ENCODE results near the gene FRZB. TPM values are rescaled to one million over a fixed set of nuclear protein-coding genes. Genes with fewer than 3 reads are reported as not detected.

FRZB gene
- total and polyA plus RNA-seq, 2 of the 13 experiments (the other 11 are each of a cell fraction or from before 2014, with no cell fraction given) = 0.04 to 1.2 TPM

- TF ChIP-seq, protein P1, sequence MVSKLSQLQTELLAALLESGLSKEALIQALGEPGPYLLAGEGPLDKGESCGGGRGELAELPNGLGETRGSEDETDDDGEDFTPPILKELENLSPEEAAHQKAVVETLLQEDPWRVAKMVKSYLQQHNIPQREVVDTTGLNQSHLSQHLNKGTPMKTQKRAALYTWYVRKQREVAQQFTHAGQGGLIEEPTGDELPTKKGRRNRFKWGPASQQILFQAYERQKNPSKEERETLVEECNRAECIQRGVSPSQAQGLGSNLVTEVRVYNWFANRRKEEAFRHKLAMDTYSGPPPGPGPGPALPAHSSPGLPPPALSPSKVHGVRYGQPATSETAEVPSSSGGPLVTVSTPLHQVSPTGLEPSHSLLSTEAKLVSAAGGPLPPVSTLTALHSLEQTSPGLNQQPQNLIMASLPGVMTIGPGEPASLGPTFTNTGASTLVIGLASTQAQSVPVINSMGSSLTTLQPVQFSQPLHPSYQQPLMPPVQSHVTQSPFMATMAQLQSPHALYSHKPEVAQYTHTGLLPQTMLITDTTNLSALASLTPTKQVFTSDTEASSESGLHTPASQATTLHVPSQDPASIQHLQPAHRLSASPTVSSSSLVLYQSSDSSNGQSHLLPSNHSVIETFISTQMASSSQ (IDR thresholded peaks at IDR 0.05; ENCODE audit: low read depth) = no peak
- TF ChIP-seq, protein P1 (CRISPR knock-in tag; IDR thresholded peaks at IDR 0.05; ENCODE audit: borderline replicate concordance) = no peak
- TF ChIP-seq DMAP1 (CRISPR knock-in tag; IDR thresholded peaks at IDR 0.05) = no peak
These were observed 20.7 kb upstream of the FRZB start (continued) for GRCh38 chr2:182887093-182887492.

GRCh38 chr2:182885771-182886170, 19.3 kb upstream of the FRZB start:
- H3K9me3 ChIP-seq (ENCODE audit: low read length) = no peaks in the 10 kb centered on the region
- no peak overlapping the region for H3K4me2 ChIP-seq (ENCODE audit: low read depth, low read length)
- no peak for FAIRE-seq
- no peaks in the 10 kb centered on the region for H3K36me3 ChIP-seq (replicated peaks in 1 of 2; ENCODE audit: control insufficient read depth in 1 of 2, insufficient read depth in 2 of 2, low read length in 2 of 2)
- no peaks in the 10 kb centered on the region for H4K20me1 ChIP-seq (ENCODE audit: insufficient read depth, low read length)
- ChIA-PET CTCF (ENCODE audit: low intra/inter-chr PET ratio, low total read pairs) (no interaction called here), POLR2A (no interaction called here)
- DNase-seq (ENCODE audit: low spot score) = no peak
- intact Hi-C loops (cut with micrococcal nuclease; ENCODE audit: unreplicated experiment) (no loop called here), in situ Hi-C loops (cut with HindIII; ENCODE audit: extremely low pct_ligation_motif_present, low pct_unique_long_range_greater_than_20kb) (no loop called here)
- BruUV-seq (replicated peaks) = no TSS peak
- no peak overlapping the region for H3K9ac ChIP-seq (ENCODE audit: insufficient read depth, low read depth, low read length)
- no peaks in the 10 kb centered on the region for H3K27me3 ChIP-seq (ENCODE audit: control insufficient read depth in 1 of 2, insufficient read depth in 2 of 2, low read length in 2 of 2)
- H2AFZ ChIP-seq (ENCODE audit: low read length) = no peak overlapping the region
- no peak for TF ChIP-seq TRIM24 (CRISPR knock-in tag; IDR thresholded peaks at IDR 0.05)
- peak; percentile 73 for TF ChIP-seq CREB1 (IDR thresholded peaks at IDR 0.05)
- no peak for TF ChIP-seq CREB1 (CRISPR knock-in tag; IDR thresholded peaks at IDR 0.05)
- peak; percentile 39; the same call in 1 of the 2 replicates for TF ChIP-seq ATF7 (IDR thresholded peaks at IDR 0.05)
- TF ChIP-seq ATF7 (CRISPR knock-in tag; IDR thresholded peaks at IDR 0.05) = no peak
- H3K4me3 ChIP-seq (replicated peaks in 1 of 3; ENCODE audit: insufficient read depth in 1 of 3, low read depth in 2 of 3, low read length in 3 of 3) = no peak overlapping the region
- ATAC-seq = no peak
- no peaks in the 10 kb centered on the region for H3K79me2 ChIP-seq (ENCODE audit: insufficient read depth, low read length)
- H3K4me1 ChIP-seq (ENCODE audit: insufficient read depth, low read length) = peaks cover 9% of the 10 kb centered on the region
- 69% methylated on average over 1 of the region's 1 CpG for whole genome bisulfite sequencing (ENCODE audit: low lambda C conversion rate)
- H3K27ac ChIP-seq (ENCODE audit: extremely low read length, insufficient read depth, low read length) = no peak overlapping the region

Data from HepG2 (cell line).